ENCODE results near the gene ASAP3. TPM values are rescaled to one million over a fixed set of nuclear protein-coding genes. Genes with fewer than 3 reads are reported as not detected.

ASAP3 gene
- total RNA-seq, 1 experiment from 2014 or later = 2.9 TPM

DNA sequence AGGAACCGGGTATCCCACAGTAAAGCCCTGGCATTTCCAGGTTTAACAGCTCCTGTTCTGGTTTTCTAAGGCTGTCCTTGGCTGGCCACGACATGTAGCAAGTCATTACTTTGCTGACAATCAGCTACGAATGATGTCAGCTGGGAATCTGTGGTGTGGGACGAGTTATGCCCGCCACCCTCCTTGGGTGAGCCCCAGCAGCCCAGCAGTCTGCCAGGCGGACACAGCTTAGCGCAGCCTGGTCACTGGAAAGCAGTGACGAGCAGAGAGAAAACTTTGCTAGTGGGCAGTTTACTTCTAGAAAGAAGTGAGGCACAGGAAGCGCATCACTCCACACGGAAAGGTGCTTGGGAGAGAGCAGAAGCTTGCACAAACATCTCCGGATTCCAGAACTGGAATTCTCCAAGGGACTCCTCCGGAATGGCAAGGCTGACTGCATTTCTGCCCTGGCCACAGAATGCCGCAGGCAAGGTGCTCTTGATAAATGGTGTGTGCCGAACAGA is 98.8 kb downstream of the ASAP3 start:
- intact Hi-C loops (cut with micrococcal nuclease; ENCODE audit: unreplicated experiment) = no loop called here
- no peak overlapping the region for H3K4me3 Mint-ChIP-seq (ENCODE audit: low read depth, unreplicated experiment)
- peaks cover 10% of the 10 kb centered on the region for H3K4me1 Mint-ChIP-seq (ENCODE audit: low read depth, unreplicated experiment)
- CTCF ChIA-PET = interaction anchor here (0.7 to 1.9 kb wide), 2 partner anchors 19 to 66 kb away, joined by 4 to 9 read pairs; no protein-coding TSS in a partner anchor
- H3K27ac Mint-ChIP-seq (ENCODE audit: unreplicated experiment) = no peak overlapping the region
- H3K36me3 Mint-ChIP-seq (ENCODE audit: insufficient read depth, unreplicated experiment) = no peaks in the 10 kb centered on the region
- no peaks in the 10 kb centered on the region for H3K9me3 Mint-ChIP-seq (ENCODE audit: low read depth, unreplicated experiment)
- BruUV-seq (replicated peaks) = no TSS peak
- no peak for DNase-seq
- no peaks in the 10 kb centered on the region for H3K27me3 Mint-ChIP-seq (ENCODE audit: unreplicated experiment)
- TF ChIP-seq, protein P1, sequence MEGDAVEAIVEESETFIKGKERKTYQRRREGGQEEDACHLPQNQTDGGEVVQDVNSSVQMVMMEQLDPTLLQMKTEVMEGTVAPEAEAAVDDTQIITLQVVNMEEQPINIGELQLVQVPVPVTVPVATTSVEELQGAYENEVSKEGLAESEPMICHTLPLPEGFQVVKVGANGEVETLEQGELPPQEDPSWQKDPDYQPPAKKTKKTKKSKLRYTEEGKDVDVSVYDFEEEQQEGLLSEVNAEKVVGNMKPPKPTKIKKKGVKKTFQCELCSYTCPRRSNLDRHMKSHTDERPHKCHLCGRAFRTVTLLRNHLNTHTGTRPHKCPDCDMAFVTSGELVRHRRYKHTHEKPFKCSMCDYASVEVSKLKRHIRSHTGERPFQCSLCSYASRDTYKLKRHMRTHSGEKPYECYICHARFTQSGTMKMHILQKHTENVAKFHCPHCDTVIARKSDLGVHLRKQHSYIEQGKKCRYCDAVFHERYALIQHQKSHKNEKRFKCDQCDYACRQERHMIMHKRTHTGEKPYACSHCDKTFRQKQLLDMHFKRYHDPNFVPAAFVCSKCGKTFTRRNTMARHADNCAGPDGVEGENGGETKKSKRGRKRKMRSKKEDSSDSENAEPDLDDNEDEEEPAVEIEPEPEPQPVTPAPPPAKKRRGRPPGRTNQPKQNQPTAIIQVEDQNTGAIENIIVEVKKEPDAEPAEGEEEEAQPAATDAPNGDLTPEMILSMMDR (IDR thresholded peaks at IDR 0.05; ENCODE audit: unreplicated experiment) = no peak

DNA sequence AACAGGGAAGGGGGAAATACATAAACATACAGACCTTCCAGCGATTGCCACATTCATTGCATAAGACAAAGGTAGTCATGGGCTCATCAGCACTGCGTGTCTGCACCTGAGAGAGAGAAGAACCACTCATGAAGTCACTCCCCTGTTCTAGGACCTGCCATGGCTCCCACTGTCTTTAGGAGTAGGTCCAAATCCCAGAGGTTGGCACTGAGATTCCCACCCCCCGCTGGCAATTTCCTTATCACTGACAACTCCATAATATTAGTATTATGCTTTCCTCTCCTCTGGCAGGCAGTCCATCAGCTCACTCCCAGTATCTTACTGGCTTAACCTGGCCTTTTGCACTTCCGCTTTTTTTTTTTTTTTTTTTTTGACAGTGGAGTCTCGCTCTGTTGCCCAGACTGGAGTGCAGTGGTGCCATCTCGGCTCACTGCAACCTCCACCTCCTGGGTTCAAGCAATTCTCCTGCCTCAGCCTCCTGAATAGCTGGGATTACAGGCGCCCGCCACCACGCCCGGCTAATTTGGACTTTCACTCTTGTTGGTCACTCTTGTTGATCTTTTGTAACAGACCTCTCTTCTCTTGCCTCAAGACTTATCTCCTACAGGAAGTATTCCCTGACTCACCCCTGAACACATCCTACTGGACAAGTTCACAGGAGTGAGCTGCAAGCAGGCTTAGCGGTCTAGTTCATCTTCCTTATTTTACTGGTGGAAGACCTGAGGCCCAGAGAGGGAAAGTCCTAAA is 99.5 kb downstream of the ASAP3 start:
- Mint-ChIP-seq H3K36me3 (ENCODE audit: insufficient read depth, unreplicated experiment) (no peaks in the 10 kb centered on the region), H3K4me3 (ENCODE audit: low read depth, unreplicated experiment) (no peak overlapping the region), H3K4me1 (ENCODE audit: low read depth, unreplicated experiment) (peaks cover 10% of the 10 kb centered on the region), H3K27me3 (ENCODE audit: unreplicated experiment) (no peaks in the 10 kb centered on the region), H3K27ac (ENCODE audit: unreplicated experiment) (no peak overlapping the region), H3K9me3 (ENCODE audit: low read depth, unreplicated experiment) (no peaks in the 10 kb centered on the region)
- TF ChIP-seq, protein P1 (IDR thresholded peaks at IDR 0.05; ENCODE audit: unreplicated experiment) = no peak
- intact Hi-C loops (cut with micrococcal nuclease; ENCODE audit: unreplicated experiment) = no loop called here
- BruUV-seq (replicated peaks) = no TSS peak
- no peak for DNase-seq
- CTCF ChIA-PET = interaction anchor here (0.6 to 1.9 kb wide), 3 partner anchors 19 to 630 kb away, joined by 3 to 9 read pairs (median 4); no protein-coding TSS in a partner anchor

DNA sequence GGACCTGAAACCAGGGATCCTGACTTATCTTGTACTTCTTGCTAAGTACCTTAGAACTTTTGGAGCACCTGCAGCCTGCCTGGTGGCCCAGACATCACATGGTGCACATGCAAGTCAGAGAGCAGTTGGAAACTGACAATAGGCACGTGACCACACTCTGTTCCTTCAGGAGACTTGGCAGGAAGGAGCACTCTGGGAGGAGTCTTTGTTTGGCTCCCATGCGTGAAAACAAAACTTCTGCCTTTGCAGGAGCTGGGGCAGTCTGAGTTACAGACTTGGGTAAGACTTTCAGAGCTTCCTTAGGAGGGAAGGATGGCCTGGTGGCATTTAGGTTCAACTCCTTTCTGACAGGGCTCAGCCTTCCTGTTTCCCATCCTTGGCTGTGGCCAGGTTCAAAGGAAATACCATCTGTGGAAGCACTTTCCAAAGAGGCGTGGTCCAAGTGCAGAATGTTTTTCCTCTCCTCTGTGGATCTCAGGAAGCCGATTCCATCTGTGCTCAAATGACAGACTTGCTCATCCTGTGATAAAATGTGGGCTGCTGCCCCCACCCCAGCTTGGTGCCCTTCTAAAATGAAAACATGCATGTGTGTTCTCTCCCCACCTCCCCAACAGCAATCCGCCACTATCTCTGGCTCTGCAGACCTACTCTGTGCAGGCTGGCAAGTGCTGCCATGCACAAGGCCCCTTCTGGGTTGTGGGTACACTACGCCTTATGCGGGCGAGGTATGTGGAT is 100.2 kb downstream of the ASAP3 start:
- no peak for DNase-seq
- intact Hi-C loops (cut with micrococcal nuclease; ENCODE audit: unreplicated experiment) = no loop called here
- H3K36me3 Mint-ChIP-seq (ENCODE audit: insufficient read depth, unreplicated experiment) = no peaks in the 10 kb centered on the region
- TF ChIP-seq, protein P1 (IDR thresholded peaks at IDR 0.05; ENCODE audit: unreplicated experiment) = no peak
- no peak overlapping the region for H3K27ac Mint-ChIP-seq (ENCODE audit: unreplicated experiment)
- no peaks in the 10 kb centered on the region for H3K27me3 Mint-ChIP-seq (ENCODE audit: unreplicated experiment)
- no peak overlapping the region for H3K4me3 Mint-ChIP-seq (ENCODE audit: low read depth, unreplicated experiment)
- no TSS peak for BruUV-seq (replicated peaks)
- peaks cover 10% of the 10 kb centered on the region for H3K4me1 Mint-ChIP-seq (ENCODE audit: low read depth, unreplicated experiment)
- CTCF ChIA-PET = no interaction called here
- H3K9me3 Mint-ChIP-seq (ENCODE audit: low read depth, unreplicated experiment) = no peaks in the 10 kb centered on the region

DNA sequence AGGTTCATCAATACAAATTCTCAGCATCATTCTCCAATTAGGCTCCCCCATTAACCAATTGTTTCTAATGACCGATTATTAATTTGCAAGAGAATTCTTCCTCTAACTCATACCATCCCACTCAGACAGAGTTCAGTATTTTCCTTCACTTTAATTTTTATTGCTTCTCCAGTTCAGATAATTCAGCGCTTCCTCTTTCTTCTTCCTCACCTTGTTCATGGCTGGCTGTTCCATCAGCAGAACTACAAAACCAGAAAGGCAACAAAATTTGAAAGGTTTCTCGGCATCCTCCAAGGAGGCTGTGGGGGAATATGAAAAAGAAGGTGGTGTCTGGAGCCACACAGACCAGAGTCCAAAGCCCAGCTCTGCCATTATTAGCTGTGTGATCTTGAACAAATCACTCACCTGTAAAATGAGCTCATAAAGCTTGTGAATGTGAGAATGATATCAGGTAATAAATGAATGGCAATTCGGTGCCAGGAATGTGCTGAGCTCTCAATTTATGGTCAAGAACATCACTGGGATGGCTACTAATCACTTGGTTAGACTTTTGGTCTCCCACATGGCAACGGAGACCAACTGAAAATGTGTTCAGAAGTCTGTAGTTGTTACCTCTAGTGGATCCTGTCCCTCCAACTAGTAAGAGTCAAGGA is 102.6 kb downstream of the ASAP3 start:
- Mint-ChIP-seq H3K9me3 (ENCODE audit: low read depth, unreplicated experiment) (no peaks in the 10 kb centered on the region), H3K27me3 (ENCODE audit: unreplicated experiment) (no peaks in the 10 kb centered on the region), H3K4me3 (ENCODE audit: low read depth, unreplicated experiment) (no peak overlapping the region), H3K27ac (ENCODE audit: unreplicated experiment) (no peak overlapping the region), H3K36me3 (ENCODE audit: insufficient read depth, unreplicated experiment) (no peaks in the 10 kb centered on the region), H3K4me1 (ENCODE audit: low read depth, unreplicated experiment) (peaks cover 19% of the 10 kb centered on the region)
- TF ChIP-seq, protein P1 (IDR thresholded peaks at IDR 0.05; ENCODE audit: unreplicated experiment) = no peak
- no TSS peak for BruUV-seq (replicated peaks)
- intact Hi-C loops (cut with micrococcal nuclease; ENCODE audit: unreplicated experiment) = no loop called here
- DNase-seq = no peak
- CTCF ChIA-PET = interaction anchor here (0.5 to 1.0 kb wide), 3 partner anchors 23 to 108 kb away, joined by 3 to 6 read pairs (median 3); no protein-coding TSS in a partner anchor
